ENCODE results near the gene LIMK1. TPM values are rescaled to one million over a fixed set of nuclear protein-coding genes. Genes with fewer than 3 reads are reported as not detected.

LIMK1 gene
- total RNA-seq (ENCODE audit: low replicate concordance): 33.9 and 36.4 TPM in 2 replicates

DNA sequence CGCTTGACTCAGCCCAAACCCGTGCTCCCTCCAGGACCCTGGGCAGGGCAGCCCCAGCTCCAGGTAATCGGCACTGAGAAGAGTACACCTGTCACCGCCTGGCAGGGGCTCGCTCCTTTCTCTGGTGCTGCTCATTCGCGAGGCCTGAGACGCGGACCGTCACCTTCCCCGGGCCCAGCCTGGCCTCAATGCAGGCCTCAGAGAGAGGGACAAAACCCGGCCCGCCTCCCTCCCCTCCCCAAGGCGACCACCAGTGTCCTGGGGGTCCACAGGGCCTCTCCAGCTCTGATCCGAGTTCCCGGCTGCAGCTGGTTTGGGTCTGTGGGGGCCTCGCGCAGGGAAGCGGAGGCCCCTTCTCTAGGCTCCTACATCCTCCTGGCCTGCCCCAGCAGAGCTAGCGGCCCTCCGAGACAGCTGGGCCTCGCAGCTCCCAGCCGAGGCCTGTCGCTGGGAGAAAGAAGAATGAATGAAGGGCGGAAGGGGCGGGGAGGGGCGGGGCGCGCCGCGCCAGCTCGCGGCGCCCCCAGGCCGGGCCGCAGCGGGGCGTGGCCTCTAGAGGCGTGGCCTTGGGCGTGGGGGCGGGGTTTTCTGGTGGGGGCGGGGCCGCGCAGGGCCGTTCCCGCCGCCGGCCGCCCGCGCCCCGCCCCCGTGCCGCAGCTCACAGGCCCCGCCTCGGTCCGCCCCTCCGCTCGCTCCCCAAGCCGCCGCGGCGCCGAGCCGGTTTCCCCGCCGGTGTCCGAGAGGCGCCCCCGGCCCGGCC, at the start of gene LIMK1:
Gene LIMK1 (plus strand): TSS at position 688 of the 760 bp plus-strand sequence. CDS start 187 bp downstream, outside the sequence.

Other genes with a start within 250 kb of the LIMK1 start
- gene METTL27, start 241.3 kb upstream of the LIMK1 start, total RNA-seq (ENCODE audit: low replicate concordance): 1.1 and 5.7 TPM in 2 replicates
- gene TMEM270, start 222.6 kb upstream of the LIMK1 start, total RNA-seq (ENCODE audit: low replicate concordance): not detected in 2 replicates
- gene ELN, start 55.6 kb upstream of the LIMK1 start, total RNA-seq (ENCODE audit: low replicate concordance): 5.9 and 385 TPM in 2 replicates
- gene EIF4H, start 90.6 kb downstream of the LIMK1 start, total RNA-seq (ENCODE audit: low replicate concordance): 406 and 508 TPM in 2 replicates
- gene LAT2, start 126.2 kb downstream of the LIMK1 start, total RNA-seq (ENCODE audit: low replicate concordance): 0.23 and 0.47 TPM in 2 replicates
- 13.3 and 18.2 TPM in 2 replicates for gene RFC2, start 170.6 kb downstream of the LIMK1 start, total RNA-seq (ENCODE audit: low replicate concordance)
- gene CLIP2, start 205.6 kb downstream of the LIMK1 start, total RNA-seq (ENCODE audit: low replicate concordance): 44.3 and 52.9 TPM in 2 replicates

Measured in smooth muscle cell of the coronary artery (primary cell).